ENCODE measurements around the gene PDCD10.

PDCD10 gene

GRCh38 chr3:167673221-167673620 lies 61.5 kb downstream of the PDCD10 start:
- Histone ChIP-seq H3K27me3 (ENCODE audit: insufficient read depth, poor library complexity, severe bottlenecking) (no peaks in the 10 kb centered on the region), H3K27ac (replicated peaks) (no peak overlapping the region), H3K4me3 (replicated peaks; ENCODE audit: insufficient read depth, low read length) (no peak overlapping the region)
- no peak for DNase-seq (ENCODE audit: low read depth in 1 of 2, low spot score in 1 of 2)
- TF ChIP-seq SPI1 (IDR thresholded peaks at IDR 0.05; ENCODE audit: borderline replicate concordance, low read depth): no peak
- TF ChIP-seq GABPA (IDR thresholded peaks at IDR 0.05; ENCODE audit: low read depth): no peak
- TF ChIP-seq POLR2AphosphoS5 (IDR thresholded peaks at IDR 0.05; ENCODE audit: low read depth): no peak
- no peak for TF ChIP-seq REST (IDR thresholded peaks at IDR 0.05; ENCODE audit: insufficient replicate concordance, low read depth)
- no peak for TF ChIP-seq CTCF (IDR thresholded peaks at IDR 0.05; ENCODE audit: insufficient read depth, low read length)

GRCh38 chr3:167671878-167672427 lies 62.7 kb downstream of the PDCD10 start:
- Histone ChIP-seq H3K4me3 (replicated peaks; ENCODE audit: insufficient read depth, low read length) (no peak overlapping the region), H3K27ac (replicated peaks) (no peak overlapping the region), H3K27me3 (ENCODE audit: insufficient read depth, poor library complexity, severe bottlenecking) (no peaks in the 10 kb centered on the region)
- no peak for DNase-seq (ENCODE audit: low read depth in 1 of 2, low spot score in 1 of 2)
- no peak for TF ChIP-seq CTCF (IDR thresholded peaks at IDR 0.05; ENCODE audit: insufficient read depth, low read length)
- no peak for TF ChIP-seq GABPA (IDR thresholded peaks at IDR 0.05; ENCODE audit: low read depth)
- TF ChIP-seq REST (IDR thresholded peaks at IDR 0.05; ENCODE audit: insufficient replicate concordance, low read depth): no peak
- no peak for TF ChIP-seq SPI1 (IDR thresholded peaks at IDR 0.05; ENCODE audit: borderline replicate concordance, low read depth)
- no peak for TF ChIP-seq POLR2AphosphoS5 (IDR thresholded peaks at IDR 0.05; ENCODE audit: low read depth)

GRCh38 chr3:167669699-167670098 lies 65.0 kb downstream of the PDCD10 start:
- Histone ChIP-seq H3K27me3 (ENCODE audit: insufficient read depth, poor library complexity, severe bottlenecking) (no peaks in the 10 kb centered on the region), H3K4me3 (replicated peaks; ENCODE audit: insufficient read depth, low read length) (no peak overlapping the region), H3K27ac (replicated peaks) (no peak overlapping the region)
- TF ChIP-seq GABPA (IDR thresholded peaks at IDR 0.05; ENCODE audit: low read depth) (no peak), REST (IDR thresholded peaks at IDR 0.05; ENCODE audit: insufficient replicate concordance, low read depth) (no peak), CTCF (IDR thresholded peaks at IDR 0.05; ENCODE audit: insufficient read depth, low read length) (no peak), SPI1 (IDR thresholded peaks at IDR 0.05; ENCODE audit: borderline replicate concordance, low read depth) (no peak), POLR2AphosphoS5 (IDR thresholded peaks at IDR 0.05; ENCODE audit: low read depth) (no peak)
- no peak for DNase-seq (ENCODE audit: low read depth in 1 of 2, low spot score in 1 of 2)

Data from HL-60 (cell line).